GM12891 (cell line): Measurements from ENCODE around the gene GRB14.

Source experiments
- DNase-seq: peaks from one replicate; pipeline ENCODE4 v3.0.0; 2011; ENCODE audit warnings: low spot score; ENCODE audit not compliant: insufficient read length
- FAIRE-seq: peaks from 2 replicates; lab custom pipeline; 2011; peaks lifted over from hg19 to GRCh38; lab: Jason Lieb, UNC
- PAX5 ChIP-seq: IDR thresholded peaks from 2 replicates; pipeline ENCODE4 v1.6.1; 2011; ENCODE audit warnings: low read length, moderate library complexity, mild to moderate bottlenecking; ENCODE audit not compliant: insufficient read depth, severe bottlenecking
- POLR2A ChIP-seq: IDR thresholded peaks from 2 replicates; pipeline ENCODE4 v1.6.1; 2011; ENCODE audit warnings: low read depth, low read length, control low read depth
- POLR2AphosphoS5 ChIP-seq: IDR thresholded peaks from 2 replicates; pipeline ENCODE4 v1.6.1; 2011; ENCODE audit warnings: low read depth, low read length, control low read depth
- POU2F2 ChIP-seq: IDR thresholded peaks from 2 replicates; pipeline ENCODE4 v1.6.1; 2011; ENCODE audit warnings: low read depth, mild to moderate bottlenecking, control low read depth, low read length, moderate library complexity
- SPI1 ChIP-seq: IDR thresholded peaks from 2 replicates; pipeline ENCODE4 v1.6.1; 2011; ENCODE audit warnings: low read depth, low read length, control low read depth
- TAF1 ChIP-seq: IDR thresholded peaks from 2 replicates; pipeline ENCODE4 v1.6.1; 2011; ENCODE audit warnings: low read depth, low read length, control low read depth

The GRB14 gene

DNA sequence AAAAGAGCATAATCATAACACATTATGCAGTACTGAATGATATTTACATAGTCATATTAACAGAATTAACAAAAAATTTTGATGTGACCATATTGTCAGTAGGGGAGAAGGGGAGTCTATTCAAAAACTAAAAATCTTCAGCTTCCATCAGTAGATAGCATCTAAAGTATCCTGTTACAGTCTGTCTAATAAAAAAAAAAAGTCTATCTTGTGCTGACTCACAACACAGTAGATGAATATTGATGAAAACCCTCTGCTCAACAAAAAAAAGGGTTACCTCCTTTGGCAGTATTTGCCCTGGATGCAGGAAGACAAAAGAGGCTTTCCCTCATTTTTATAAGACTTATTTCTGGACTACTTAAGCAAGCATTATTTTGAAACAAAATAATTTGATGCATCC is 27.3 kb downstream of the GRB14 start:
- DNase-seq: no peak
- TF ChIP-seq SPI1: no peak
- no peak for FAIRE-seq

- no peak for FAIRE-seq
- TF ChIP-seq POLR2A: no peak
- no peak for TF ChIP-seq POU2F2
- no peak for TF ChIP-seq TAF1
- no peak for TF ChIP-seq PAX5
- no peak for TF ChIP-seq SPI1
- TF ChIP-seq POLR2AphosphoS5: no peak
- DNase-seq: no peak
Observed at GRCh38 chr2:164593541-164593940, 27.7 kb downstream of the GRB14 start.

GRCh38 chr2:164589522-164589921 is 31.8 kb downstream of the GRB14 start:
- DNase-seq: no peak

DNA sequence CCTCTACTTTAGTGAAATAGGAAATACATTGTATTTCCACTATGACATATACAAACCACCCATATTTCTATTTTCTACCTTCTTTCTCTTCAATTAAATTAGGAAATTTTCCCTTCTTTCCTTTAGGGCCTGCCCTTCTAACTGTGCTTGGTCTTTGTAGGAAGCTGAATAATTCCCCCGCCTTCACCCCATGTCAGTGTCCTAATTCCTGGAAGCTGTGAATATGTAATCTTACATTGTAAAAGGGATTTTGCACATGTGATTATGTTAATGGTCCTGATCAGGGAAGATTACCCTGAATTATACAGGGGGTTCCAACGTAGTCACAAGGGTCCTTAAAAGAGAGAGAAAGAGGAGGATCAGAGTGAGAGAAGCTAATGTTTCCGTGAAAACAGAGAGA is 40.2 kb downstream of the GRB14 start:
- DNase-seq (no peak), FAIRE-seq (no peak)
- no peak for TF ChIP-seq POLR2AphosphoS5
- TF ChIP-seq POLR2A: no peak
- no peak for TF ChIP-seq SPI1
- TF ChIP-seq POU2F2: no peak

More at GRCh38 chr2:164589522-164589921, 31.8 kb downstream of the GRB14 start:
- TF ChIP-seq TAF1 (no peak), POU2F2 (no peak)
- FAIRE-seq: no peak

DNA sequence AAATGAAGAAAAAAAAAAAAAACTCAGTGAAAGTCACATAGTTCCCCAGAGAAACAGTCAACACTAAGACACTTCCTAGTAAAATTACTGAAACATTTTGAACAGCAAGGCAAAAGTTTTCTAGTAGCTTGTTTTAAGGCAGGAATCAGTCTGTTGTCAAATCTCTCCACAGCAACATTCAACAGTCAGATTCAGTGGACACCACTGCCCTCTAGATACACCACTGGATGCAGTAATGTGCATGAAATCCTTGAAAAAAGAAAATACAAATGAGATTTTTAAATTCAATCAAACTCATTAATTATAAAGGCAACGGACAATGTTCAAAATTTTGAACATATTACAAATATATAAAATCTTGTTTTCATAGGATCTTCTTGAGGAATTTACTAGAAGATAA is 46.4 kb downstream of the GRB14 start:
- FAIRE-seq: no peak

GRCh38 chr2:164570475-164570874 is 50.8 kb downstream of the GRB14 start:
- no peak for DNase-seq
- FAIRE-seq: no peak
- TF ChIP-seq TAF1 (no peak), POLR2AphosphoS5 (no peak), PAX5 (no peak), SPI1 (no peak), POU2F2 (no peak), POLR2A (no peak)

More for the DNA sequence above, 46.4 kb downstream of the GRB14 start:
- TF ChIP-seq PAX5: no peak
- TF ChIP-seq SPI1: no peak
- no peak for TF ChIP-seq POLR2A
- no peak for TF ChIP-seq POLR2AphosphoS5
- no peak for TF ChIP-seq POU2F2
- TF ChIP-seq TAF1: no peak
- DNase-seq: no peak

GRCh38 chr2:164569378-164569777 is 51.9 kb downstream of the GRB14 start:
- FAIRE-seq (no peak), DNase-seq (no peak)
- TF ChIP-seq POLR2AphosphoS5: no peak
- TF ChIP-seq TAF1: no peak
- TF ChIP-seq POU2F2: no peak
- TF ChIP-seq POLR2A: no peak

DNA sequence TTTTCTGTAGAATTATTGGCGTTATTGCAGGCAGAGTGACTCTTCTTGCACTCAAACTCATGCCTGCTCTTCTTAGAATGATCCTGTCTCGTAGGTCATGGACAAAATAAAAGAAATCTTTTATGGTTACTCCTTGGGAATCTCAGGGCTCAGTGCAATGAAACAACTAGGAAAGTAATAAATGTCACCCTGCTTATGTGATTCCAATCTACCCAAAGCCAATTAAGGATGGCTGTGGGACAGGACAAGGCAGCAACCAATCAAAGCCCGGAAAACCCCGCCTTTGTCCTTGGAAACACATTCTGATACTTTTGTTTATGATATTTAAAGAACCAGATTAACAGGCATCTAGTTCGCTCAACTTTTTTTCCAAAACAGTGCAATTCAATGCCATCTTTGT is 53.0 kb downstream of the GRB14 start:
- DNase-seq (no peak), FAIRE-seq (no peak)
- no peak for TF ChIP-seq SPI1
- no peak for TF ChIP-seq POLR2AphosphoS5
- no peak for TF ChIP-seq POU2F2
- TF ChIP-seq TAF1: no peak
- no peak for TF ChIP-seq POLR2A
- no peak for TF ChIP-seq PAX5

- no peak for TF ChIP-seq POLR2A
- TF ChIP-seq POLR2AphosphoS5: no peak
- TF ChIP-seq SPI1: no peak
- no peak for TF ChIP-seq POU2F2
- no peak for TF ChIP-seq PAX5
- TF ChIP-seq TAF1: no peak
Observed at GRCh38 chr2:164567335-164567989, 53.8 kb downstream of the GRB14 start.

GRCh38 chr2:164565359-164565758 is 55.9 kb downstream of the GRB14 start:
- DNase-seq (no peak), FAIRE-seq (no peak)
- TF ChIP-seq SPI1: no peak
- TF ChIP-seq POU2F2: no peak

More at GRCh38 chr2:164567335-164567989, 53.8 kb downstream of the GRB14 start:
- FAIRE-seq (no peak), DNase-seq (no peak)

GRCh38 chr2:164562666-164563065 is 58.6 kb downstream of the GRB14 start:
- no peak for DNase-seq
- no peak for FAIRE-seq
- TF ChIP-seq POLR2A (no peak), TAF1 (no peak), POU2F2 (no peak)
